ENCODE results near the gene RAD51B. TPM values are rescaled to one million over a fixed set of nuclear protein-coding genes. Genes with fewer than 3 reads are reported as not detected.

RAD51B gene
- total and polyA plus RNA-seq, 9 of the 15 experiments (the other 6 are each of a cell fraction or from before 2014, with no cell fraction given), result 8.5 to 17.3 (median 11.3) TPM

DNA sequence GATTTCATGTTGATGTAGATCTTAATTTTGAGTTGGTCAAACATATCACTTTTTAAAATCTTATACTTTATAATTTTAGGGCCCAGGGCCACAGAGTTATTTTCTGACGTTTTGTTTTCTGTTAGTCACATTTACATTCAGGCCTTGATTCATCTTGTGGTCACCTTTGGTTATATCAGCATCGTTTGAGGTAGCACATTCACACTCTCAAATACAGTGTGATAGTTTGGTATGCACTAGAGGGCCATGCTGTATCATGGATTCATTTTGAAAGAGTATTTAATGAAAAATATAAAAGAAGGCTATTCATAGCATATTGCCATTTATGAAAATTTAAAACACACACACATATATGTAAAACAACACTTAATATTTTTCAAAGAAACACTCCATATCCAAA is 274.6 kb downstream of the RAD51B start:
- ChIA-PET CTCF (ENCODE audit: low intra/inter-chr PET ratio) (no interaction called here), POLR2A (no interaction called here)
- Histone ChIP-seq H3K36me3 (ENCODE audit: control insufficient read depth, insufficient read depth, low read length) (no peaks in the 10 kb centered on the region), H3K4me3 (no peak overlapping the region), H3K4me2 (ENCODE audit: insufficient read depth, low read length) (no peak overlapping the region), H3K27me3 (ENCODE audit: control insufficient read depth in 2 of 2, insufficient read depth in 2 of 2, low read length in 2 of 2) (no peaks in the 10 kb centered on the region), H3K9ac (ENCODE audit: insufficient read depth in 1 of 2, low read depth in 2 of 2, low read length in 2 of 2) (no peak overlapping the region), H4K20me1 (replicated peaks; ENCODE audit: control insufficient read depth, insufficient read depth, low read length) (no peaks in the 10 kb centered on the region), H3K9me1 (ENCODE audit: control insufficient read depth, insufficient read depth, low read length) (no peaks in the 10 kb centered on the region), H3K4me1 (replicated peaks in 1 of 2; ENCODE audit: control insufficient read depth in 2 of 2, insufficient read depth in 2 of 2, low read length in 2 of 2) (no peaks in the 10 kb centered on the region), H2AFZ (ENCODE audit: low read depth, low read length) (no peak overlapping the region), H3K79me2 (ENCODE audit: control insufficient read depth, insufficient read depth, low read length) (no peaks in the 10 kb centered on the region), H3K27ac (ENCODE audit: extremely low read depth, low read depth, low read length) (no peak overlapping the region), H3K9me3 (replicated peaks; ENCODE audit: control insufficient read depth, insufficient read depth, low read depth, low read length) (no peaks in the 10 kb centered on the region)
- intact Hi-C loops (cut with micrococcal nuclease) (no loop called here), in situ Hi-C loops (cut with MboI) (no loop called here)
- DNase-seq (ENCODE audit: extremely low read depth in 1 of 4, low spot score in 3 of 4) (no peak), FAIRE-seq (no peak), ATAC-seq (no peak)
- 5% methylated on average over 2 of the region's 2 CpGs for WGBS (ENCODE audit: insufficient coverage, low coverage, missing lambda C conversion rate)
- no peak for TF ChIP-seq PCBP1 (IDR thresholded peaks at IDR 0.05; ENCODE audit: low read depth, low read length, poor library complexity, severe bottlenecking)
- no TSS peak for BruUV-seq (replicated peaks)

GRCh38 chr14:68094752-68095151 is 275.2 kb downstream of the RAD51B start:
- FAIRE-seq (no peak), DNase-seq (ENCODE audit: extremely low read depth in 1 of 4, low spot score in 3 of 4) (no peak), ATAC-seq (no peak)
- 0% methylated on average over 1 of the region's 1 CpG for WGBS (ENCODE audit: insufficient coverage, low coverage, missing lambda C conversion rate)
- BruUV-seq (replicated peaks), result no TSS peak
- H2AFZ ChIP-seq (ENCODE audit: low read depth, low read length), result no peak overlapping the region
- intact Hi-C loops (cut with micrococcal nuclease), result no loop called here
- H3K27me3 ChIP-seq (ENCODE audit: control insufficient read depth in 2 of 2, insufficient read depth in 2 of 2, low read length in 2 of 2), result no peaks in the 10 kb centered on the region
- no peaks in the 10 kb centered on the region for H4K20me1 ChIP-seq (replicated peaks; ENCODE audit: control insufficient read depth, insufficient read depth, low read length)
- ChIA-PET POLR2A (no interaction called here), CTCF (ENCODE audit: low intra/inter-chr PET ratio) (no interaction called here)
- no peaks in the 10 kb centered on the region for H3K4me1 ChIP-seq (replicated peaks in 1 of 2; ENCODE audit: control insufficient read depth in 2 of 2, insufficient read depth in 2 of 2, low read length in 2 of 2)
- H3K9me1 ChIP-seq (ENCODE audit: control insufficient read depth, insufficient read depth, low read length), result no peaks in the 10 kb centered on the region
- no peaks in the 10 kb centered on the region for H3K79me2 ChIP-seq (ENCODE audit: control insufficient read depth, insufficient read depth, low read length)
- in situ Hi-C loops (cut with MboI), result no loop called here
- H3K4me3 ChIP-seq, result no peak overlapping the region
- H3K9me3 ChIP-seq (replicated peaks; ENCODE audit: control insufficient read depth, insufficient read depth, low read depth, low read length), result no peaks in the 10 kb centered on the region
- no peak overlapping the region for H3K4me2 ChIP-seq (ENCODE audit: insufficient read depth, low read length)
- H3K36me3 ChIP-seq (ENCODE audit: control insufficient read depth, insufficient read depth, low read length), result no peaks in the 10 kb centered on the region
- no peak overlapping the region for H3K9ac ChIP-seq (ENCODE audit: insufficient read depth in 1 of 2, low read depth in 2 of 2, low read length in 2 of 2)
- H3K27ac ChIP-seq (ENCODE audit: extremely low read depth, low read depth, low read length), result no peak overlapping the region
- TF ChIP-seq ZNF639 (CRISPR knock-in tag; conservative IDR thresholded peaks at IDR 0.05 in 1 of 2, IDR thresholded peaks at IDR 0.05 in 1 of 2) (no peak), ZNF583 (CRISPR knock-in tag; IDR thresholded peaks at IDR 0.05) (no peak), SMC3 (conservative IDR thresholded peaks at IDR 0.05; ENCODE audit: insufficient read depth, low read depth, low read length) (no peak), PURB (CRISPR knock-in tag; IDR thresholded peaks at IDR 0.05; ENCODE audit: low read depth) (no peak), POU5F1 (IDR thresholded peaks at IDR 0.05; ENCODE audit: borderline replicate concordance, low read depth, low read length, partially characterized antibody) (no peak), KDM1A (IDR thresholded peaks at IDR 0.05) (no peak)

Data from K562 (cell line).